ENCODE data around the gene MACROD2.

The MACROD2 gene

DNA sequence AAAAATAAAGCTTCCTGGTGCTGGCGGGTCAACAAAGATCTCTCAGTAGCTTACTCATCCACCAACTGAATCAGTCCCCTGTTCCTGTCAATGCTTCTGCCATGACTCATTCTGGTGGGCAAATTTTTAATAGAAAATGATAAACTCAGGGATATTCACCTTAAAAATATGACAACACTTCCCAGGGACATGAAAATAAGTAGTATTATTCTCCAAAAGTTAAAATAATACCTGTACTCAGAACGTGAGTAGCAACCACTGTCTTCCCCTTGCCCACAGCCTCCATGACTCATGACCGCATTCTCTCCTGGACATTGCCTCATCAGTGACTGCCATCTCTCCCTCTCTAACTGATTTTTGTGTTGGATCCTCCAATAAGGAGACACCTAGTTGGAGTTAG lies 2025.7 kb downstream of the MACROD2 start:
- DNase-seq, result no peak

DNA sequence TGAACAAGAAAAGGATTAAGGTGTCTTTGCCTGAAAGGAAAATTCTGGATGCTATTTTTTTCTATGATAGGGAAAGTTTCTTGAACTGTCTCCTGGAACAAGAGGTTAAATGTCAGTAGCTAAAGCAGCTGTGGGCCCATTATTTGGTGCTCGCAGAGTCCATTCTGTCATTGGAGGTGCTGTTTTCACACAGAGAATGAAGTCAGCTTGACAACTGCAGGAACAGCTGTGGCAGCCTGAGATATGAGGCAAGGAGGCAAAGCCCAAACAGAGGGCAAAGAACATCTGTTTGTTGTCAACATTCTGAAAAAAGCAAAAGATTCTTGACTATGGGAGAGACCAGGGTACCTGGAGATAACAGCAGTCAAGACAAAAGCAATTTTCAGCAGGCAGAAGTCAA lies 2029.8 kb downstream of the MACROD2 start:
- no peak for DNase-seq

DNA sequence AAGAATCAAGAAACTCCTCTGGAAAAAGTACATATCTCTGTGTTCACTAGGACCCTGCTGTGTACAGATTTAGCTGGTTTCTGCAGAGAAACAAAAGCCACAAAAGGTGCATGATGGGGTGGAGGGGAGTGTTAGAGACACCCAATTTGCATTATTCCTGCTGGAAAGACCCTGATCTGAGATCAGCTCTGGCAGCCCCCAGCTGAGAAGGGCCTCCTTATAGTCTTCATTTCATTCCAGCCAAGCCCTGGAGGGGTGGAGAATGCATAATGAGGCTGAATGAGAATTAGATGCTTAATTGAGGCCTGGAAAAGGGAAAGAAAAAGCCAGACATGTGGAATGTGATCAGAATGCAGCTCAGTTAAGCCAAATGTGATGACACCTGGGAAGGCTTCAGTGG lies 2032.4 kb downstream of the MACROD2 start:
- DNase-seq, result no peak

DNA sequence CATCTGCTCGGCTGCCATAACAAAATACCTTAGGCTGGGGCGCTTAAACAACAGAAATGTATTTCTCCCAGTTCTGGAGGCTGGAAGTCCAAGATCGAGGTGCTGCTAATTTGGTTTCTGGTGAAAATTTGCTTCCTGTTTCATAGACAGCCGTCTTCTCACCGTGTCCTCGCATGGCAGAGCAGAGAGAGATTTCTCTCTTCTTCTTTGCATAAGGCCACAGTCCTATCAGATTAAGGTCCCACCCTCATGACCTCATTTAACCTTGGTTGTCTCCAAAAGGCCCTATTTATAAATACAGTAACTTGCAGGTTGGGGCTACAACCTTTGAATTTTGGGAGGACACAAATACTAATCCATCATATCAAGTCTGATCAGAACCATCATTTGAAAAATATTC lies 2033.6 kb downstream of the MACROD2 start:
- DNase-seq, result no peak

DNA sequence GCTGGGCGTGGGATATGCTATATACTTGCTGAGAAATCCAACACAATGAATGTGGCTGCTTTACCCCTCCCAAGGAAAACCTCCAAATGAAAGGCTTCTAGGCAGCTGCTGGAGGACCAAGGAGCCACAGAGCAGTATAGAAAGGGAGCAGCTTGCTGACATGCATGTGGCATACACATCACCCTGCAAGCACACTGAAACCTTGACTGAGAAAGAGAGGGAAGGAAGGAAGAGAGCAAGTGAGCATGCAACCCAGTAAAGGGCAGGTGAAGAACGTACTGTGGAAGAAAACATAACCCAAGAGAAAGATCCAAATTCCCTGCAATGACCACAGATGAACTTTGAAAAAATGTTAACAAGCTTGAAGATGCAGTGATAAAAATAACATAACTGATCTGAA lies 2034.9 kb downstream of the MACROD2 start:
- DNase-seq, result no peak

DNA sequence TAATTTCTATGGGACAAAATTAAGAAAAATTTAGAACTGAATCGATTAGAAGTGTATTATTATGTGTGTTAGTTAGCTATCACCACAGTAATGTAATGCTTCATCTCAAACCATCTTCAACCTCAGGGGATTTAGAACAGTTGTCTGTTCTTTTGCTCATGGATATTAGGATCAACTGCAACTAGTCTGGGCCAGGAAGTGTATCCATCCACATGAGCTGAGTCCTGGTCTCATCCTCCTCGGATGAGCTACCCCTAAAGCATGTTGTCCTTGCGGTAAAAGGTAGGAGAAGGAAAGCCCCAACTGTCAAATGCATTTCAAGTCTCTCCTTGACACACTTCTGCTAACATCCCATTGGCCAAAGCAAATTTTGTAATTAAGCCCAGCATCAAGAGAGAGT lies 2040.3 kb downstream of the MACROD2 start:
- DNase-seq, result no peak

DNA sequence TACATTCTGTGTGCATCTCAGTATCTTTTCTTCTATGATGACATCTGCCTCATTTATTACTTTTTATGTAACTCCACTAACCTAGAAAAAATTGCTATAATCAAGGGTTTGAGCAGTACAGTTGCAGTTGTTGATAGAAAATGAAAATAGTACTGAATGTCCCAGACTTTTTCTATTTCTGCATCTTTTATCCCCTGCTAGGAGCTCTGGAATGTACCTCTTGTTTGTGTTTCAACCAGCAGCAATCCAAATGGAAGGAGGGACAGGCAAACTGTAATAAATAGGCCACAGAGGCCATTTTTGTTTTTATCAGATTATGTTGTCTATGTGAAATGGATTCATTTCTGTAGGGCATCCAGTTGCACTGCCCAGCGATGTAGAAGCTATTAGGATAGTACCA lies 2041.0 kb downstream of the MACROD2 start:
- DNase-seq, result no peak

DNA sequence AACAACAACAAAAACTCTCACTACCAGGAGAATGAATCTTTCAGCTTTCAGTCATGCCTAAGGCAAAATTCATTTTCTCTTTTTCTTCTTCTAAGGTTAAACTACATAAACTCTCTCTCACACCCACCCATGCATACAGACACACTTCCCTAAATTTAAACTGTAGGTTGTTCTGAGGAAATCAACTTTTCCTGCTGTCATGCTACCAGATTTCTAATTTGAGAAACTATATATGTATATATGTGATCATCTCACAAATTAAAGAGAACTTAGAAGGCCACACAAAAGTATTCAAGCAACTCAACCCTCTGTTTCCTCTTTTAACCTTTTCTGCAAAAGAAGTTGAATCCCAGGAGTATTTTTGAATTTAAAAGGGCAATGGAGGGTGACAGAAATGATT lies 2045.4 kb downstream of the MACROD2 start:
- no peak for DNase-seq

DNA sequence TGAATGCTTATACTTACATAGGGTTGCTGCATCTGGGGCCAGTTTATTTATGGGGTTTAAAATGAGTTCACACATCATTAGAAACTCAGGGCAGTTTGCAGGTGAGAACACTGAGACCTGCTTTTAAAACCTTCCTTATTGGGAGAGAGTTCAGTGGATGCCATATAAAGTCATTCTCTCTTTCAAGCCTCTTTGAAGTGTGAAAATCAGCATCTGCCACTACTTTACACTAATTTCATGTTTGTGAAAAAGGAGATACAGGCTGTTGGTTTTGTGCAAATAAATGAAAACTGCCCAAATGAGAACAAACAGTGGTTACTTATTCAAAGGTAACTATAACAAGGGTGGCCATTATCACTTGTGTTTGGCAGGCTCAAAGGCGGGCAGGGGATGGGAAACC lies 2047.4 kb downstream of the MACROD2 start:
- no peak for DNase-seq

DNA sequence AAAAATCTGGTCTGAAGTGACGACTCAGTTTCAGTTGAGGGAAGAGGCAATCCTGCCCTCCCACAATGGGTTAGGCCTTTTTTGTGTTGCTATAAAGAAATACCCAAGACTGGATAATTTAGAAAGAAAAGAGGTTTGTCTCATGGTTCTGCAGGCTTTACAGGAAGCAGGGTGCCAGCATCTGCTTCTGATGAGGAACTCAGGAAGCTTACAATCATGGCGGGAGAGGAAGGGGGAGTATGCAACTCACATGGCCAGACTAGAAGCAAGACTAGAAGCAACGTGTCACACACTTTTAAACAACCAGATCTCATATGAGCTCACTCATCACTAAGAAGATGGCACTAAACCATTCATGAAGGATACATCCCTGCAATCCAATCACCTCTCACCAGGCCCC lies 2048.6 kb downstream of the MACROD2 start:
- DNase-seq, result no peak

DNA sequence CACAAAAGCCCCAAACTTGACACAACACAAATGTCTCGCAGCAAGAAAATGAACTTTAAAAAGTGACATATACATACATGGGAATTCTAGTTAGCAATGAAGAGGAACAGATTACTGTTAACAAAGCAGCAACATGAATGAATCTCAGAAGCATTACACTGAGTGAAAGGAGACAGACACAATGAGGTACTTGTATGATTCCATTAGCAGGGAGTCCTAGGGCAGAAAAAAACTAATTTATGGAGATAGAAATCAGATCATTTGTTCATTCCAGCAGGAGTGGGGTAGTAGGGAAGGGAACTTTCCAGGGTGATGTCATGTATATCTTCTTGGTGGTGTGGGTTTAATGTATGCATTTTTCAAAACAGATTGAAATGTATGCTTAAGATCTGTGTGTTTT lies 2053.6 kb downstream of the MACROD2 start:
- DNase-seq, result no peak

DNA sequence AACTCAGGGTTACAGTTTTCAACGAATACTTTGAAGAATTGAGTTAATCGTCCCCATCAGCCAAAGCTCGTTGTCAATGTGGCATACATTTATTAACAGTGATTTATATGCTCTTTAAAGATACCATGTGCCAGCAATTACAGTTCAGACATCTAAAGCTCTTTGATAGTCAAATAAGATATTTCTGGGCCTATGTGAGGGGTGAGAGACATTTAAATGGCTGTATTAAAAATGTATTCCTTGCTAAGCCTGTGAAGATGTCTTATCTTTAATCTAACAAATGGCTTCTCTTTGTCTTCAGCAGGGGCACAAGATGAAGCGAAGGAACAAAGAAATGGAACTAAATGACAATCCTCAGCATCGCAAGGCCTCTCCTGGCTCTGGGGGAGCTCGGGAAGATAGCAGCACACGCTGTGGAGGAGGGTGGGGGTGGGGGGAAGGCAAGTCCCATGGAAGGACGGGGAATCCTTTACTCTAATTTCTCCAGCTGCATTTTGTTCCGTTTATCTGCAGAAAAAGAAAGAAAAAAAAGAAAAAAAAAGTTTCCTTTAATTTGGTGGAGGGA lies 2054.3 kb downstream of the MACROD2 start:
- no peak for DNase-seq

DNA sequence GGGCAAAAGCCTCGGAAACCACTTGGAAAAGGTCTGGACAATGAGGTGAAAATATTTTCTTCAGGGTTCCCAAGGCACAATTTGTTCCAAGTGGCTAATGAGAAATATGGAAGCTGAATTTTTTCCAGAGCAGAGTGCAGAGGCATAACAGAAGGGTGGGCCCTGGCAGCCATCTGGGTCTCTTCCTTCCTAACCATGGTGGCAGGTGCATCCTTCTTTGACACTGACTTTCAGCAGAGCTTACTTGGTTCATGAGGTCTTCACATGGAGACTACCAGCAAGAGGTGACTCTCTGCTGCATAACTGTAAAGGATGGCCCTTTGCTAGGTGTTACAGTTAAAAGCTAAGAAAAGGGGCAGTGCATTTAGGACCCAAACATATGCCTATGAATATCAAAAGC lies 2055.1 kb downstream of the MACROD2 start:
- DNase-seq, result no peak

DNA sequence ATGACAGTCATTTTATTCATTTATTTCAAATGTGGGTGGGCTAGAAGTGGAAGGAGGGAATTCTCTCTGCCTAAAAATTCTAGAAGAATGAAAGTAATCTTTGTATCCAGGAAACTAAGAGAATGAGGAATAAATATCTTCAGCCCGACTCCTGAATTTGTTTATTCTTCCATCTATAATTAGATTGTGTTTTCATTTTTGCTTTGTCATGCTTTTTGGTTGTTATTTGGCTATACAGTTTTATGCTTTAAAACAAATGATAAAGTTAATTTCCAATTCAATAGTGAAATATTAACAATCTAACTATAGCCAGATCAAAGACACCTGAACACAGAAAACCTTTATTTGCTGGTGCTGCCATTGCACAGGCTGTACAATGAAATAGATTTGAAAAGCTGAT lies 2056.7 kb downstream of the MACROD2 start:
- no peak for DNase-seq

DNA sequence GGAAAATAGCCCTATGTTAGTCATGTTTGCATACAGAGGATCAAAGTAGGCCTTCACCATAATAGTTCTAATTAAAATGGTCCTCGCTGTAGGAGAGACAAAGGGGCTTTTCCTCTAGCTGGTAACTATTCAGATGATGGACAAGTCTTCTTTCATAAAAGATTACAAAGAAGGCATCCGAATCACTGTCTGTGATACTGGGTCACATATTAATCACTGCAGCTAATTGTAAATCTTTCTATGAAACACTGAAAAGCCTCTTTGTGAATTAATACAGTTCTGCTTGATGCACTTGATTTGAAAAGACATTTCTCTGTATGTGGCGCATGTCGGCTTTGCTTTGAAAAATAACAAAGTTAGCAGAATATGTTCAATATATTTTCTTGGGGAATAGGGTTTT lies 2057.1 kb downstream of the MACROD2 start:
- DNase-seq, result no peak

DNA sequence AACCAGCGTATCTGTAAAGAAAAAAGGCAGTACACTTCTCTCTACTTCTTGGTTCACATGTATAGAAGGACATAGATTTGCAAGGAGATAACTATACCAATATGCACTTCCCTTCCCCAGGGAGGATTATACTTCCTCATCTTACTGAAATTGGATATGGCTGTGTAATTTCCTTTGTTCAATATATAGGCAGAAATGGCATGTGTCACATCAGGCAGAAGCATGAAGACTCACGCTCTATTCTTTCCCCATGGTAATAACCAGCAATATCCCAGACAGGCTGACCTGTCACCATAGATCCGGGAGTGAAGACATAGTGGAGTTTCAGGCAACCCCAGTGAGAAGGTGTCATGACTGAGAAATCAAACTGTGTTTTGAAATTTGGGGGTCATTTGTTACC lies 2059.7 kb downstream of the MACROD2 start:
- DNase-seq, result no peak

DNA sequence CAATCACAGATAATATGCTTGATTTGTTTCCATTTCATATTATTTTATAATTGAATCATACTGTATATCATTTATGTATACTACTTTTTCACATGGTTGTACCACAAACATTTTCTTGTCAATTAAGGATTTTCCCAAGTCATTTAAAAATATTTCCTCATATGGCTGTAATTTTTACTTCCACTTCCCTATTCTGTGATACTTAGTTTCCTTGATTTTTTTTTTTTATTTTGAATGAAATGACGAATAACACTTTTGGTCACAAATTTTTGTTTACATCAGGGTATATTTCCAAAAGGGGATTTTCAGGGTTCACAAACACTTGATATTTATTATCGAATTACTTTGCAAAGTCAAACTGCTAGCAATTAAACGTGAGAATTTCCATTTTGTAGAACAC lies 2062.3 kb downstream of the MACROD2 start:
- DNase-seq, result no peak

DNA sequence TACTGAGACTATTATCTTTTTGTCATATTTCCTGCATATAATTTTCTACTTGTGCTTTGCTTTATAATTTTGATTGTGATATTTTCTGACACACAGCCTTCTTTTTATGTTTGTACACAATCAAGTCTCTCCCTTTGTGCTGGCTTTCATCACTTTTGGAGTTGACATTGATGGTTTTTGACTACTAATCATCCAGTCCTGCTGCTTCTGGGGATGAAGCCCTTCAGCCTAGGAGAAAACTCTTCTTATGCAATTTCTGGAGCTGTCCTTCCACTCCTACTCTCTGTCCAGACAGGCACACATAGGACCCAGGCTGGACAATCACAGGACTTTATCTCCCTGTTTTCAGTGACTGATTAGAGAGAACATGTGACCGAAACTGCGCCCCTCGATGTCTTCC lies 2063.0 kb downstream of the MACROD2 start:
- DNase-seq, result no peak

DNA sequence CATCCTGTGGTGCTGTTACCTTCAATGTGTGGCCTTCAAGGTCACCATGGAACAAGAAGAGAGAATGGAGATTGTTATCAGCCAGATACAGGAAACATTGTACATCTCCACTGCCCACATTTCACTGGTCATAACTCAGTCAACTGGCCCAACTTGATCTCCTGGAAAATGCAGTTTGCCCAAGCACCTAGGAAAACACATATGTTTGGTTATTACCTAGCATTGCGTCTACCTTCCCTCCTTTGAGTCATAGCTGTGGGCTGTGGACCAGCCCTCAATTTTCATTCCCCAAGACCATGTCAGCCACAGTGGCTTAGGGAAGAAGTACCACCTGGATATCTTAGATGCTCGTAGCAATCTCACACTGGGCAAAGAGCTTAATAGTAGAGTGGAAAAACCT lies 2064.5 kb downstream of the MACROD2 start:
- DNase-seq, result no peak

DNA sequence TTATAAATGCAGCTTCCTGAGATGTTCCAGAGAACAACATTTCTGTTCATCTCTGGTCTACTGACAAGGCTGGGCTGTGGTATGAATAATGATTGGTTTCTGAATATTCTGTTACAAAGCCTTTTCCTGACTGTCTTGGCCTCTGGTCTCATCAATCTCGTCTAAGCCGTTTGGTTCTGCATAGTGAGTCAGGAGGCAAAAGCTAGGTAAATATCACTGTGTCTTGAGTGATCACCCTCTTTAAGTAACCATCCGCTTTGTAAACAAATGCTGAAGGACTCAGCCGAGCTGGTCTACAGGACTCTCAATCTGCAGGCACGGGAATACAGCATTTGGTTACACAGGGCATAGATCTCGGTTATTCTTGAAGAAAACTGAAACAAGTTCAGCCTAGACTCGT lies 2066.0 kb downstream of the MACROD2 start:
- no peak for DNase-seq

DNA sequence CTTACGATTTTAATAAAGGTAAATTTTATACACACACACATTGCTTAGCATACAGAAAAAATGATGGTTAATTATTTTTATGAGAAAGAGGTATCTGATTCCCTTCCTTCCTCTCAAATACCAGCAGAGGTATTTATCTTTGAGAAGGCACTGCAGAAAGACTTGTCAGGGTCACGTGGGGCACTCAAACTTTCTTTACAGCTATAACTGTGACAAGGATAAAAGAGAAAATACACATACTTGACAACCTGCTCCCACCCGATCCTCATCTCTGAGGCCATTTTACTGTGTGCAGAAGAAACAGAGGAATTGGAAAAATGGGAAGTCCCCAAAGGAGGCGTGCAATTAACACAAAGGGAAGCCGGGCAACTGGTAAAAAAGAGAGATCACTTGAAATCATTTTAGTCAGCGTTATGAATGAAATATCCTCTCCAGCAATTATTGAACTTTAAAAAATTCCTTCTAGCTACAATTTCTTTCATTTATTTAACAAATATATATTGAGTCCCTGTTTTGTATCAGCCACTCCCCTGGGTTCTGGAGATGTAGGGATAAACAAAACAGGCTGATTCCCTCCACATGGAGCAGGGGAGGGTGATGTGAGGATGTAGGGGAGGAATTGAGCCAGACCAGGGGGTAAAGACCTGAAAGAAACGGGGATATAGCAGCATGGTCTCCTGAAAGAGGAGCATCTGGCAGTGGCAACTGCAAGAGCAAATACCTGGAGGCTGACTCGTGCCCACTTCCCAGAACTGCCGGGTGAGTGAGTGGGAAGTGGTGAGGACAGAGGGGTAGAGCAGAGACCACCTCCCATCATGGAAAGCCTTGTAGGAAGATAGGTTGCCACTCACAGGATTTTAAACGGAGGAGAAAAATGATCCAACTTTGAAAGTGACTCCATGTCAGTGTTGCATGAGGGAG lies 2067.6 kb downstream of the MACROD2 start:
- no peak for DNase-seq

DNA sequence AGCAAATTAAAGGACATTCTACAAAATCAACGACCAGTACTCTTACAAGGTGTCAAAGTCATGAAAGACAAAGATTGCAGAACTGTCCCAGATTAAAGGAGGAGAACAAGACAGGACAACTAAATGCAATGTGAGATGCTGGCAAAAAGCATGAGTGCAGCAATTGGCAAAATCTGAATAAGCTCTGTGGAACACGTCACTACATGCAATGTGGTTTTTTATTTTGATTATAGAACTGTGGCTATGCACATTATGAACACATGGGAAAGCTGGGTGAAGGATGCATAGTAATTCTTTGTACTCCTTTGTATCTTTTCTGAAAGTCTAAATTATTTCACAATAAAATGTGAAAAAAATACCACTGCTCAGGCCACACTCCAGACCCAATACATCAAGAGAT lies 2068.6 kb downstream of the MACROD2 start:
- DNase-seq, result no peak

DNA sequence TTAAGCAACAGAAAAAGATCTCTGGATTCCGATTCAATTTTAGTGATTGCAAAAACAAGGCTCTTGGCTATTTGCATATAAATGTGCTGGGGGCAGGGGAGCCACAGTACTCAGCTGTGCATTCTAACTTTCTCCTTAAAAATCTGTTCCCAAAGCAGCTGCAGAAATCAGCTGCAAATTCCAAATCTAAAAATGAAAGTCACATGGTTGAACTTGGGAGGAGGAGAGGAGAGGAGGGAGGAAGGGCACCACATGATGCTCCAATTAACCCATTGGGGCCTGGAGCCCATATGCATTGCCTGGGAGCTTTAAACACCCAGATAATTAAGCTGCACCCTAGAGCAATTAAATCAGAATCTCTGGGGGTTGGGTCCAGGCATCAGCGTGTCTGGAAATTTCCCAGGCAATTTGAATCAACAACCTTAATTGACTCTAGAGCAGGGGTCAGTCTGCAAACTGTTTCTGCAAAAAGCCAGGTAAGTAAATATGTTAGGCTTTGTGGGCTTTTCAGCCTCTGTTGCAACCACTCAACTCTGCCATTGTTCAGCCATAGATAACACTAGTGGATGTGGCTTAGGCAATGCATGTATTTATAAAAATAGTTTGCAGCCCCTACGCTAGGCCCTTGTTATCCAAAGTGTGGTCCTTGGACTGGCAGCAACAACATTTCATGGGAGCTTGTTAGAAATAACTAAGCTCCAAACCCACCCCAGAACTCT lies 2069.8 kb downstream of the MACROD2 start:
- DNase-seq, result no peak

DNA sequence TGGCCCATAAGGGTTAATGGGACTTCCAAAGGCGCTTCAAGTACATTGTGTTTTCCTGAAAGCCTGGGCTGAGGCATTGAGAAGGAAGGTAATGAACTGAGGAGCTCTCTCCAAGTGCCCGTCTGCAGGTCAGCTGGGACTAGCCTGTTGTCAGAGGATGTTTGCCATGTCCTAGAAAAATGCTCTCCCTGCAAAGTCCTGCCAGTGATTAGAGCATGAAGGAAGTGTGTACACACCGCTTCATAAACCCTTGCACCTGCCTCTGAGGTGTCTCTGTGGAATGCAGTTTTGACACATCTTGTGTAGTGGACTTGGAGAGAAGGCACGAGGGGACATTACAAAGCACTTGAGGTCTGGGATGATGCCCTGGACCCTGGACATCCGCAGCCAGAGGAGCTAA lies 2071.3 kb downstream of the MACROD2 start:
- peak; percentile 76 for DNase-seq

Measured in NCI-H2029 (cell line).